ENCODE measurements around the gene BSN. TPM values are rescaled to one million over a fixed set of nuclear protein-coding genes. Genes with fewer than 3 reads are reported as not detected.
"Not testable (repeated sequence)": the region's sequence is repeated elsewhere in the genome, so short reads cannot be mapped to it uniquely, and the experiment has no call there.

The BSN gene
- polyA plus RNA-seq, 1 donor: 1.2 TPM

- no peak for DNase-seq (ENCODE audit: low read depth)
Measured at GRCh38 chr3:49671291-49672288, 117.3 kb downstream of the BSN start.

GRCh38 chr3:49673121-49673714 is 118.9 kb downstream of the BSN start:
- DNase-seq (ENCODE audit: low read depth): no peak

GRCh38 chr3:49673715-49674496 is 119.6 kb downstream of the BSN start, which contains the start of gene APEH:
Gene APEH (plus strand): TSS chr3:49674351. CDS start chr3:49674402, 51 bp downstream.
- DNase-seq (ENCODE audit: low read depth): peak; percentile 67

- DNase-seq (ENCODE audit: low read depth): no peak
Measured at GRCh38 chr3:49674497-49674983, 120.3 kb downstream of the BSN start.

- DNase-seq (ENCODE audit: low read depth): no peak
Measured at GRCh38 chr3:49675912-49676311, 121.6 kb downstream of the BSN start.

- no peak for DNase-seq (ENCODE audit: low read depth)
Measured at GRCh38 chr3:49680493-49681231, 126.4 kb downstream of the BSN start.

- no peak for DNase-seq (ENCODE audit: low read depth)
Measured at GRCh38 chr3:49681232-49681522, 126.9 kb downstream of the BSN start.

GRCh38 chr3:49681543-49681942 is 127.3 kb downstream of the BSN start:
- no peak for DNase-seq (ENCODE audit: low read depth)

GRCh38 chr3:49683162-49683561 is 128.9 kb downstream of the BSN start:
- DNase-seq (ENCODE audit: low read depth): no peak

GRCh38 chr3:49684453-49684852 is 130.2 kb downstream of the BSN start:
- not testable (repeated sequence) for DNase-seq (ENCODE audit: low read depth)

GRCh38 chr3:49685103-49685502 is 130.8 kb downstream of the BSN start:
- not testable (repeated sequence) for DNase-seq (ENCODE audit: low read depth)

GRCh38 chr3:49685846-49686245 is 131.6 kb downstream of the BSN start:
- DNase-seq (ENCODE audit: low read depth): not testable (repeated sequence)

GRCh38 chr3:49686346-49686745 is 132.1 kb downstream of the BSN start:
- DNase-seq (ENCODE audit: low read depth): not testable (repeated sequence)

GRCh38 chr3:49686769-49687423 is 132.6 kb downstream of the BSN start:
- DNase-seq (ENCODE audit: low read depth): not testable (repeated sequence)

GRCh38 chr3:49687424-49687795 is 133.1 kb downstream of the BSN start:
- DNase-seq (ENCODE audit: low read depth): not testable (repeated sequence)

GRCh38 chr3:49688338-49689045 is 134.2 kb downstream of the BSN start:
- not testable (repeated sequence) for DNase-seq (ENCODE audit: low read depth)

- peak; percentile 78 for DNase-seq (ENCODE audit: low read depth)
Measured at GRCh38 chr3:49689046-49689907, 135.0 kb downstream of the BSN start, which contains the start of the genes MST1 and RNF123. Gene MST1 (minus strand): TSS chr3:49689474. CDS start chr3:49688691, 783 bp downstream. Gene RNF123 (plus strand): TSS chr3:49689557. CDS start chr3:49691166, 1,609 bp downstream.

- not testable (repeated sequence) for DNase-seq (ENCODE audit: low read depth)
Measured at GRCh38 chr3:49689908-49690624, 135.8 kb downstream of the BSN start.
